ES-I3 (cell line): ENCODE results near the gene TM9SF4.
A peak's percentile ranks its signal among the peaks of the same experiment; 100 is the strongest.

ENCODE experiments used
- H3K36me3 ChIP-seq: 2 replicates; pipeline ENCODE4 v1.6.1; 2013; ENCODE audit warnings: mild to moderate bottlenecking, low read length, control low read depth, moderate library complexity; ENCODE audit not compliant: insufficient read depth
- H3K4me1 ChIP-seq: 2 replicates; pipeline ENCODE4 v1.6.1; 2013; ENCODE audit warnings: mild to moderate bottlenecking, control low read depth, low read length; ENCODE audit not compliant: insufficient read depth
- H3K9ac ChIP-seq: 2 replicates; pipeline ENCODE4 v1.6.1; 2013; ENCODE audit warnings: low read depth, mild to moderate bottlenecking, low read length, moderate library complexity
- H3K9me3 ChIP-seq: 2 replicates; pipeline ENCODE4 v1.6.1; 2013; ENCODE audit warnings: mild to moderate bottlenecking, low read length, moderate library complexity; ENCODE audit not compliant: control insufficient read depth, insufficient read depth

The TM9SF4 gene

GRCh38 chr20:32078322-32078721 is 31.2 kb upstream of the TM9SF4 start:
- H3K4me1 ChIP-seq = no peaks in the 10 kb centered on the region
- no peaks in the 10 kb centered on the region for H3K9me3 ChIP-seq
- no peaks in the 10 kb centered on the region for H3K36me3 ChIP-seq
- H3K9ac ChIP-seq = no peak overlapping the region

DNA sequence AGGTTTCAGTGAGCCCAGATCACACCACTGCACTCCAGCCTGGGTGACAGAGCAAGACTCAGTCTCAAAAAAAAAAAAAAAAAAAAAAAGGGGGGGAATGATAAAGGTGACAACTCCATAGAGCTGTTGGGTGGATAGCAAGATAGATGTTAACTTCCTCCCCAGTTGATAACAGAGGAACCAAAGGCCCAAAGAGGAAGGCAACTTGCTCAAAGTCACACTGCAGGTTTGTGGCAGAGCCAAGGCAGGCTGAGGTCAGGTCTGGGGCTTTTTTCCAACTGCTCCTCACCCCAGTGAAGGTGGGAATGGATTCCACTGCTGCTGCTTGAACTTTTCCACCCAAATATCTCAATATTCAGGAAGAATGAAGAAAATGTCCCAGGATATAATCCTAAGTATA is 30.7 kb upstream of the TM9SF4 start:
- H3K9ac ChIP-seq = no peak overlapping the region
- no peaks in the 10 kb centered on the region for H3K9me3 ChIP-seq
- no peaks in the 10 kb centered on the region for H3K4me1 ChIP-seq
- H3K36me3 ChIP-seq = no peaks in the 10 kb centered on the region

DNA sequence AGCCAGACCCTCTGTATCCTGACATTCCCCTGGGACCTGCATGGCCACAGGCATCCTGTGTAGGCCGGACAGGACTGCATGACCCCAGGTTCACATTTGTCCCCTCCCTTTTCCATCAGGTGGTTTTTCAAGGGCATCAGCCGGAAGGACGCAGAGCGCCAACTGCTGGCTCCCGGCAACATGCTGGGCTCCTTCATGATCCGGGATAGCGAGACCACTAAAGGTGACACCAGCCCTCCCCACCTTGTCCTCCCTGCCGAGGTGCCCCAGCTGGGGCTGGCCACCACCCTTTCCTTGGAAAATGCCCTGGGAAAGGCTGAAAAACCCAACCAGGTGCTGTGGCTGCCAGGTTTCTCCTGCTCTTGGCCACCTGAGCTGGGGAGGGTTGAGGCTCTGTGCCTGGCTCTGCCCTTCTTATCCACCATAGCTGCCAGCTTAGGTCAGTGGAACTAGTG is 29.8 kb upstream of the TM9SF4 start:
- H3K36me3 ChIP-seq = no peaks in the 10 kb centered on the region
- no peaks in the 10 kb centered on the region for H3K9me3 ChIP-seq
- H3K4me1 ChIP-seq = no peaks in the 10 kb centered on the region
- H3K9ac ChIP-seq = no peak overlapping the region

GRCh38 chr20:32080783-32081182 is 28.7 kb upstream of the TM9SF4 start:
- Histone ChIP-seq H3K36me3 (no peaks in the 10 kb centered on the region), H3K4me1 (no peaks in the 10 kb centered on the region), H3K9me3 (no peaks in the 10 kb centered on the region), H3K9ac (no peak overlapping the region)

- no peak overlapping the region for H3K9ac ChIP-seq
- no peaks in the 10 kb centered on the region for H3K9me3 ChIP-seq
- H3K4me1 ChIP-seq = no peaks in the 10 kb centered on the region
- H3K36me3 ChIP-seq = no peaks in the 10 kb centered on the region
These were observed 26.0 kb upstream of the TM9SF4 start for GRCh38 chr20:32083469-32083868.

- Histone ChIP-seq H3K9ac (no peak overlapping the region), H3K4me1 (peaks cover 24% of the 10 kb centered on the region), H3K9me3 (peaks cover 3% of the 10 kb centered on the region; the same call in 1 of the 2 replicates), H3K36me3 (no peaks in the 10 kb centered on the region)
These were observed 22.4 kb upstream of the TM9SF4 start for GRCh38 chr20:32087070-32087469.

GRCh38 chr20:32088759-32089158 is 20.8 kb upstream of the TM9SF4 start:
- Histone ChIP-seq H3K9ac (no peak overlapping the region), H3K9me3 (peaks cover 3% of the 10 kb centered on the region; the same call in 1 of the 2 replicates), H3K4me1 (peaks cover 25% of the 10 kb centered on the region), H3K36me3 (no peaks in the 10 kb centered on the region)

GRCh38 chr20:32089637-32090362 is 19.7 kb upstream of the TM9SF4 start:
- peaks cover 3% of the 10 kb centered on the region; the same call in 1 of the 2 replicates for H3K9me3 ChIP-seq

DNA sequence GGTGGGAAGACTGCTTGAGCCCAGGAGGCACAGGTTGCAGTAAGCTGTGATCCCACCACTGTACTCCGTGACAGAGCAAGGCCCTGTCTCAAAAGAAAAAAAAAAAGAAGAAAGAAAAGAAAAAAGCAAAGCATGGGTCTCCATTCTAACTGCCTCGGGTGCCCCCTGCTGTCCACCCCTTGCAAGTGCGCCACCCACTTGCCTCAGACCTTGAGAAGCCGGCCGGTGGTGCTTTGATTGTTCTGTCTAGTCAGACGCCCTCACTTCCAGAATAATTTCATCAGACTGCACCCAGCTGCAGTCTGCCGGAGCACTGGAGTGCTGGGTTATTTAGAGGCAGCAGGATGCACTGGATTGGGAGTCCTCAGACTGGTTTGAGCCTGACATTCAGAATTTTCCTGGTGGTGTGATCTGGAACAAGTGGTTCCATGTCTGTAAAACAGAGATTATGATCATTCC is 17.6 kb upstream of the TM9SF4 start:
- peaks cover 25% of the 10 kb centered on the region for H3K4me1 ChIP-seq
- no peak overlapping the region for H3K9ac ChIP-seq
- peaks cover 3% of the 10 kb centered on the region; the same call in 1 of the 2 replicates for H3K9me3 ChIP-seq
- no peaks in the 10 kb centered on the region for H3K36me3 ChIP-seq

More at GRCh38 chr20:32089637-32090362, 19.7 kb upstream of the TM9SF4 start:
- Histone ChIP-seq H3K9ac (no peak overlapping the region), H3K36me3 (no peaks in the 10 kb centered on the region), H3K4me1 (peaks cover 25% of the 10 kb centered on the region)

- no peak overlapping the region for H3K9ac ChIP-seq
- no peaks in the 10 kb centered on the region for H3K4me1 ChIP-seq
- H3K36me3 ChIP-seq = no peaks in the 10 kb centered on the region
- no peaks in the 10 kb centered on the region for H3K9me3 ChIP-seq
These were observed 10.7 kb upstream of the TM9SF4 start for GRCh38 chr20:32098786-32099185.

GRCh38 chr20:32108814-32109391 is 611 bp upstream of the TM9SF4 start:
- H3K4me1 ChIP-seq = no peaks in the 10 kb centered on the region; the same call in 1 of the 2 replicates
- H3K9me3 ChIP-seq = no peaks in the 10 kb centered on the region
- H3K36me3 ChIP-seq = no peaks in the 10 kb centered on the region
- H3K9ac ChIP-seq = peak overlapping the region; percentile 99; the same call in 1 of the 2 replicates

- H3K36me3 ChIP-seq = peaks cover 4% of the 10 kb centered on the region; the same call in 1 of the 2 replicates
- H3K9me3 ChIP-seq = no peaks in the 10 kb centered on the region
- H3K4me1 ChIP-seq = no peaks in the 10 kb centered on the region; the same call in 1 of the 2 replicates
- peak overlapping the region; percentile 99 for H3K9ac ChIP-seq
These were observed 725 bp downstream of the TM9SF4 start for GRCh38 chr20:32110173-32110704.

DNA sequence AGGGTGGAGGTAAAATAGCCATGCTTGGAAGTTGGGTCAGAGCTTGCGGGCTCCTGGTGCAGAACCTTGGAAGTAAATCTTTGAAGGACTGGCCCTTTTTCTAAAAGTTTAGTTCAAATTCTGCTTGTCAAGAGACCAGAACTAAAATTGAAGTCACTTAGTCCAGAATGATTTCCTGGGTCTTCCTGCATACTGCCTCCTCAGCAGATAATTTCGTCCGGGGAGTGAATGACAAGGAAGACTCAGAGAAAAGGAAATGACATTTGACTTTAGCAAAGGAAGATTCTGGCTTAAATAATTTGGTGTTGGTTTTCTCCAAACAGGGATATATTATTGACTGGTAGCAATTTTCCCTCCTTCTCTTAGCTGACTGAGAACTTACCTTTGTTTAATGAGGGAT is 1.2 kb downstream of the TM9SF4 start:
- peaks cover 6% of the 10 kb centered on the region; the same call in 1 of the 2 replicates for H3K36me3 ChIP-seq
- no peaks in the 10 kb centered on the region; the same call in 1 of the 2 replicates for H3K4me1 ChIP-seq
- peak overlapping the region; percentile 99 for H3K9ac ChIP-seq
- H3K9me3 ChIP-seq = no peaks in the 10 kb centered on the region

- no peak overlapping the region for H3K9ac ChIP-seq
- H3K36me3 ChIP-seq = peaks cover 6% of the 10 kb centered on the region; the same call in 1 of the 2 replicates
- H3K9me3 ChIP-seq = no peaks in the 10 kb centered on the region
- H3K4me1 ChIP-seq = peaks cover 2% of the 10 kb centered on the region; the same call in 1 of the 2 replicates
These were observed 1.7 kb downstream of the TM9SF4 start for GRCh38 chr20:32111156-32111686.
